Kidney epithelial cell (primary cell): Measurements from ENCODE around the gene ICE2. TPM values are rescaled to one million over a fixed set of nuclear protein-coding genes. Genes with fewer than 3 reads are reported as not detected.

Experiments
- DNase-seq: peaks from one replicate; pipeline ENCODE4 v3.0.0-alpha.2; 2010; ENCODE audit warnings: low read depth
- H3K27me3 ChIP-seq: 2 replicates; pipeline ENCODE4 v1.6.0; 2011; ENCODE audit warnings: low read length; ENCODE audit not compliant: control insufficient read depth, insufficient read depth
- H3K36me3 ChIP-seq: 2 replicates; pipeline ENCODE4 v1.5.1; 2011; ENCODE audit warnings: low read length; ENCODE audit not compliant: control insufficient read depth, insufficient read depth
- H3K4me3 ChIP-seq: 2 replicates; pipeline ENCODE4 v1.5.1; 2011; ENCODE audit warnings: low read depth, mild to moderate bottlenecking, control low read depth, low read length
- total RNA-seq: library from RNA; depleted of rRNA; stranded (reverse); fragments of >200 nt; gene quantifications from 2 replicates; pipeline ENCODE4 v1.2.3, GENCODE V29; 2015
- TF ChIP-seq, protein P1 (sequence below): IDR thresholded peaks from 2 replicates; pipeline ENCODE4 v1.5.1; 2011; ENCODE audit warnings: mild to moderate bottlenecking, moderate library complexity, low read length, control low read depth, inconsistent platforms; ENCODE audit not compliant: insufficient read depth, poor library complexity, severe bottlenecking

Gene ICE2
- total RNA-seq, 1 donor from 2014 or later = 34.8 TPM

DNA sequence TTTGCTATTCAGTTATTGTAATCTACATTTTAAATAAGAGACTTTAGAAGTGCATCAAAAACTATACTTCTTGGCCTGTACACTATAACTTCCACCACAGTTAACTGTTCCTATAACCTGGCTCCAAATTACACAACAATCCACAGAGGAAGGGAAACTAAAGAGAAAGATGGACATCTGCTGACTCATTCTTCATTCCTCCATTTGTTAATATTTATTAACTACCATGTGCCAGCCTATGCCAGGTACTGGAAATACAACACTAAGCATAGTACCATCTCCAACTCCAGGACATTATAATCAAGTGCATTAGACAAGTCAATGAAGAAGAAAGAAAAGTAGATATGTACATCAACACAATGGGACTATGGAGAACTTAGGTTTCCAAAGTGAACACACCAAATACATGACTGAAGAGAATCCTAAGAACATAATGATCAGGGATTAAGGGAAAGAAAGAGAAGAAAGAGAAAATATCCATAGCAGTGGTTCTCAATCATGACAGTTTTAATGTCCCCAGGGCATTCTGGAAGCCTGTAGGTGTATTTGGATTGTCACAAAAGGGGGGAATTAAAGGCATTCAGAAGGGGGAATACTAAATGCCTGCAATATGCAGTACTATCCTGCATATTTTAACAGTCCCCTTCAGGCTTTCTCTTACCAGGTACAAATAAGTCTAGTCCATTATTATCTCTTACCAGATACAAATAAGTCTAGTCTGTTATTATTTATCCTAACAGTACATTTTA is 8.9 kb downstream of the ICE2 start:
- peaks cover 3% of the 10 kb centered on the region for H3K36me3 ChIP-seq
- TF ChIP-seq, protein P1, sequence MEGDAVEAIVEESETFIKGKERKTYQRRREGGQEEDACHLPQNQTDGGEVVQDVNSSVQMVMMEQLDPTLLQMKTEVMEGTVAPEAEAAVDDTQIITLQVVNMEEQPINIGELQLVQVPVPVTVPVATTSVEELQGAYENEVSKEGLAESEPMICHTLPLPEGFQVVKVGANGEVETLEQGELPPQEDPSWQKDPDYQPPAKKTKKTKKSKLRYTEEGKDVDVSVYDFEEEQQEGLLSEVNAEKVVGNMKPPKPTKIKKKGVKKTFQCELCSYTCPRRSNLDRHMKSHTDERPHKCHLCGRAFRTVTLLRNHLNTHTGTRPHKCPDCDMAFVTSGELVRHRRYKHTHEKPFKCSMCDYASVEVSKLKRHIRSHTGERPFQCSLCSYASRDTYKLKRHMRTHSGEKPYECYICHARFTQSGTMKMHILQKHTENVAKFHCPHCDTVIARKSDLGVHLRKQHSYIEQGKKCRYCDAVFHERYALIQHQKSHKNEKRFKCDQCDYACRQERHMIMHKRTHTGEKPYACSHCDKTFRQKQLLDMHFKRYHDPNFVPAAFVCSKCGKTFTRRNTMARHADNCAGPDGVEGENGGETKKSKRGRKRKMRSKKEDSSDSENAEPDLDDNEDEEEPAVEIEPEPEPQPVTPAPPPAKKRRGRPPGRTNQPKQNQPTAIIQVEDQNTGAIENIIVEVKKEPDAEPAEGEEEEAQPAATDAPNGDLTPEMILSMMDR = no peak

DNA sequence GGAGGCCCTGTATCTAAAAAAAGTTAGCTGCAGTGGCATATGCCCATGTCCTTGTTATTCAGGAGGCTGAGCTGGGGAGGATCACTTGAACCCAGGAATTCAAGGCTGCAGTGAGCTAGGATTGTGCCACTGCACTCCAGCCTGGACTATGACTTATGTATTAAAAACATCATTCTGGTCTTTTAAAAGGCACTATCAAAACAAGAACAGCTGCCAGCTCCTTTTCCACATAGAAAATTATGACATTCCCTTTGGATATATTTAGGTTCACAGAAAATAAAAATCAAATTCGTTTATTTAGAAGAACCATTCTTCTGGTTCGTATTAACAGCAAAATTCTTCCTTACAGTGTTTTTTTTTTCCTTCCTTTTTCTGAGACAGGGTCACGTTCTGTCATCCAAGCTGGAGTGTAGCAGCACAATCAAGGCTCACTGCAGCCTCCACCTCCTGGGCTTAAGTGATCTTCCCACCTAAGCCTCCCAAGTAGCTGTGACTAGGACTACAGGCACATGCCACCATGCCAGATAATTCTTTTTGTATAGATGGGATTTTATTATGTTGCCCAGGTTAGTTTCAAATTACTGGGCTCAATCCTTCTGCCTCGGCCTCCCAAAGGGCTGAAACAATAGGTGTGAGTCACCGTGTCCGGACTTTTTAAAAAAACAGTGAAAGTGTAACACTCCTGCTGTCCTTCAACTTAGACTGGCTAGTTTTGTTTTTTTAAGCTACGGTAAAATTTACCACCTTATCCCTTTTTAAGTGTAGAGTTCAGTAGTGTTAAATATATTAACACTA is 13.9 kb downstream of the ICE2 start:
- TF ChIP-seq, protein P1 = no peak
- H3K36me3 ChIP-seq = no peaks in the 10 kb centered on the region

More for the DNA sequence above, 8.9 kb downstream of the ICE2 start:
- peak; percentile 26 for DNase-seq
- Histone ChIP-seq H3K4me3 (no peak overlapping the region), H3K27me3 (no peaks in the 10 kb centered on the region)

DNA sequence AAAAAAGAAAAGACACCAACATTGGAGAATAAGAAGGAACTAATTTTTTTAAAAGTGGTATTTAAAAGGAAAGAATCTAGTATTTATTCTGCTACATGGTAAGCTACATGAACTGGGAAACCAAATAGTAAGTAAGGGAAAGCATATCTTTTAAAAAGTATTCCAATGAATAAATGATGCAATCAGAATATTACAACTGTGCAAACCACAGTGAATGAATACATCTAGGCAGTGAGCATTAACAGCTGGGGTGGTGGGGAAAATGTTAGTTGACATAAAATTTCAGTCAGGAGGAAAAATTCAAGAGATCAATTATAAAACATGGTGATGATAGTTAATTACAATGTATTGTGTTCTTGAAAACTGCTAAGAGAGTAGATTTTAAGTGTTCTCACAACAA is 16.9 kb downstream of the ICE2 start:
- Histone ChIP-seq H3K36me3 (no peaks in the 10 kb centered on the region), H3K4me3 (no peak overlapping the region), H3K27me3 (no peaks in the 10 kb centered on the region)
- TF ChIP-seq, protein P1 = no peak
- DNase-seq = no peak

More for the DNA sequence above, 13.9 kb downstream of the ICE2 start:
- DNase-seq = no peak
- Histone ChIP-seq H3K27me3 (no peaks in the 10 kb centered on the region), H3K4me3 (no peak overlapping the region)

DNA sequence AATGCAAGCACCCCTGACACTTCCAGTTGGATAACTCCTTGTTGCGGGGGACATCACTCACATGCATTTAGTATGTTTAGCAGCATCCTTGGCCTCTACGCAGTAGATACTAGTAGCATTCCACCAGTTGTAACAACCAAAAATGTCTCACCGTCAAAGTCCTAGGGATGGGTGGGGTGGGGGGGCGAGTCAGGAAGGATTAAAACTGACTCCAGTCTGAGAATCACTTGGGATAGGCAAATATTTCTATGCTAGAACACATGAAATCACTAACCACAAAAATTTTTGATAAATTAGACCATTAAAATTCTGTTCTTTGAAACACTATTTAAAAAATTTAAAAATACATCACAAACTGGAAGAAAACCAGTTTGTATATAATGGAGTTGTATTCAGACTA is 18.0 kb downstream of the ICE2 start:
- Histone ChIP-seq H3K27me3 (no peaks in the 10 kb centered on the region), H3K36me3 (no peaks in the 10 kb centered on the region), H3K4me3 (no peak overlapping the region)
- DNase-seq = no peak
- TF ChIP-seq, protein P1 = no peak

DNA sequence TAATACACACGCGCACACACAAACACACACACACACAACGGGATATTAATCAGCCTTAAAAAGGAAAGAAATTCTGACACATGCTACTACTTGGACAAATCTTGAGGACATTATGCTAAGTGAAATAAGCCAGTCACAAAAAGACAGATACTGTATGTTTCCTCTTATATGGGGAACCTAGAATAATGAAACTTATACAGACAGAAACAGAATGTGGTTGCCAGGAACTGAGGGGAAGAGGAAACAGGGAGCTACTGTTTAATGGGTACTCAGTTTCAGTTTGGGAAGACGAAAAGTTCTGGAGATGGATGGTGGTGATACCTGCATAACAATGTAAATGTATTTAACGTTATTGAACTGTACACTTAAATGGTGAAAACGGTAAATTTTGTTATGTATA is 20.2 kb downstream of the ICE2 start:
- TF ChIP-seq, protein P1 = no peak
- Histone ChIP-seq H3K4me3 (no peak overlapping the region), H3K36me3 (no peaks in the 10 kb centered on the region), H3K27me3 (no peaks in the 10 kb centered on the region)
- no peak for DNase-seq
